SH-SY5Y (cell line): ENCODE measurements around the gene POU2F3.

Experiments
- GATA2 ChIP-seq: IDR thresholded peaks from 2 replicates; pipeline ENCODE4 v1.6.1; 2011; ENCODE audit warnings: mild to moderate bottlenecking, low read depth, low read length
- GATA3 ChIP-seq: IDR thresholded peaks from 2 replicates; pipeline ENCODE4 v1.6.1; 2011; ENCODE audit warnings: low read depth, mild to moderate bottlenecking, low read length, moderate library complexity

GRCh38 chr11:120256779-120257178 lies 16.8 kb downstream of the POU2F3 start:
- TF ChIP-seq GATA2 (no peak), GATA3 (no peak)
